Stimulated activated CD4-positive, alpha-beta T cell treated with anti-CD3 and anti-CD28 coated beads, TNF-alpha, amount 100 ng/mL, for 48 hours (primary cell): ENCODE results near the gene KIAA0825.

Source experiments
- DNase-seq, 3 donors: peaks; one replicate each; pipeline ENCODE4 v3.0.0-alpha.2; 2020; ENCODE audit warnings: low read depth in 3 of 3

KIAA0825 gene, protein sequence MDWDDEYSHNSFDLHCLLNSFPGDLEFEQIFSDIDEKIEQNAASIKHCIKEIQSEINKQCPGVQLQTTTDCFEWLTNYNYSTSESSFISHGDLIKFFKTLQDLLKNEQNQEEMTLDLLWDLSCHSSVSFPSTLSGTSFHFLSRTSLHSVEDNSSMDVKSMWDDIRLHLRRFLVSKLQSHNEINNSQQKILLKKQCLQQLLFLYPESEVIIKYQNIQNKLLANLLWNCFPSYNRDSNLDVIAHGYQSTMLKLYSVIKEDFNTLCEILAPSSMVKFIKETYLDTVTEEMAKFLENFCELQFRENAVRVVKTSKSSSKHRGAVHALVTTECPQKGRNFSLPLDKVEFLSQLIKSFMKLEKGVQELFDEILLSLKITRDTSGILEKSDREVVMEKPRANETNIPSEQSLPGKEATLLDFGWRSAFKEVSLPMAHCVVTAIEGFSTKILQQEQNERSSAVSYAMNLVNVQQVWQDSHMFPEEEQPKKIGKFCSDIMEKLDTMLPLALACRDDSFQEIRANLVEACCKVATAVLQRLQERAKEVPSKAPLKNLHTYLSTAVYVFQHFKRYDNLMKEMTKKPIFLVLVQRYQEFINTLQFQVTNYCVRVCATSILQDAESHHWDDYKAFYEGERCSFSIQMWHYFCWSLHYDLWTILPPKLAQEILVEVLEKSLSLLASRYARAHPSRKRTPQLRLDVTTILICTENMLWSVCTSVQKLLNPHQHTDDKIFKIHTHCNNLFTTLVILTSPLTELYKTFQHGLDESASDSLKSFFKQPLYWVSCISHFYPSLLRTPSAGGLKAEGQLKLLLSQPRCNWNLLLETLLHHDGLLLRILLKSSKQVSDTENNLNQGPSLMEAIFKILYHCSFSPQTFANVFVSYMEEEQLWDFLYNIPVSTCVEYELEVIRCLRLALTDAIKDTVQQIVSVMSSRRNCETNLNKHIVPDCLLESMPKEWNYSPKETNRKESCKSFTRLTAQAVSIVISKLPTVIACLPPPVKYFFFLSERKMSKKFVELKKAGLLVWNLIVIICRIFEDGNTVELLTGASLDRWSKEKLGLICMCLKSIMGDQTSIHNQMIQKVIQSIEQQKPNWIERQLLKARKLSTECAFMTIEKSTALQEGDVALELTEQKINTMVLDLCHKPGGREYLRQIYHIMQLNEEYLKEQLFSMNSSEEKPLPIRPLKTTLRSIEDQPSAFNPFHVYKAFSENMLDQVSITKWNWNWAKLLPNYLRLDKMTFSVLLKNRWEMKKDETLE (N-terminal part only)

DNA sequence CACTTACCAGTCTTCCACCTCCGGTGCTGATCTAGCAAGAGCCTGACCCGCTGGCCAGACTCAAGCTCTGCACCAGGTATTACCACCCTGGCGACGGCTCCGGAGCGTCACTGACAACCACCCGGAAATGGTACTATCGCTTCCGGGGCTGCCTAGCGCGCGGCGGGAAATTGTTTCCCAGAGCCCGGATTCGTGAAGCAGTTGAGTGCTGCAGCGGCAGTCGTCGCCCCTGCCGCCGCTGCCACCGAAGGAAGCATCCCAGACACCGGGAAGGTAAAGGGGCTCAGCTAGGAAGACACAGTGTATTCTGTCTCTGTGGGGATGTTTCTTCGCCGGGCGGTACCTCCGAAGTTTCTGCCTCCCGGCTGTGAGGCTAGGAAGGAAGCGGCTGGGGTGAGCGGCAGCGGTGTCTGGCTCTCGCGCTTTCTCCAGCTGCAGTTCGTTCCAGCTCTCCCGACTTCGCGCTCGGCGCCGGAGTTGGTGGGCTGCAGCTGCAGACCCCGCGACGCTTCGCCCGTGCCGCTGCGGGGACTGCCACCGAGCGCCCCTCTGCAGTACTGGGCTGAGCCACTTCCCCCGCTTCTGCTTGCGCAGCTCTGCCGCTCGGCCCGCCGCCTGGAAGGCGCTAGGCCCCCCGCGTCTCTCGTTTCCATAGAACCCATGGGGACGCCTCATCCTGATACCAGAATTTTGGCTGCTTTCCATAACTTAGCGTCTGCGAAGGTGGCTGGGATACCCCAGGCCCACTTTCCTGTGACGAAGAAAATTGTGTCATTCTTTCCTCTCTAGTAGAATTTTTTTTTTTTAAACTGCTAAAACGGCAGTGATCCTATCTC lies at the start of gene KIAA0825, which contains the start of gene SLF1:
Gene KIAA0825 (minus strand): TSS at position 112 of the 836 bp plus-strand sequence. CDS start 81,478 bp downstream, outside the sequence.
Gene SLF1 (plus strand): TSS at position 177 of the 836 bp plus-strand sequence. CDS start 10,142 bp downstream, outside the sequence.
- peak; percentile 75 to 82 (median 82) for DNase-seq

DNA sequence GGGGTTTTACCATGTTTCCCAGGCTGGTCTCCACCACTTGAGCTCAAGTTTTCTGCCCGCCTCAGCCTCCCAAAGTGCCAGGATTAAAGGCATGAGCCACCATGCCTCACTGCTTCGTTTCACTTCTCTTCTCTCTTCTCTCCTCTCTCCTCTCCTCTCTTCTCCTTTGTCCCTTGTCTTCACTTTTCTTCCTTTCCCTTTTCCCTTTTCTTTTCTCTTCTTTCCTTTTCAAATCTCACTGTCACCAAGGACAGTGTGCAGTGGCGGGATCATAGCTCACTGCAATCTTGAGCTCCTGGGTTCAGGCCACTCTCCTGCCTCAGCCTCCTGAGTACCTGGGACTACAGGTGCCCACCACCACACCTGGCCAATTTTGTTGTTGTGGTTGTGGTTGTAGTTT lies 49.5 kb upstream of the KIAA0825 start:
- DNase-seq: no peak

DNA sequence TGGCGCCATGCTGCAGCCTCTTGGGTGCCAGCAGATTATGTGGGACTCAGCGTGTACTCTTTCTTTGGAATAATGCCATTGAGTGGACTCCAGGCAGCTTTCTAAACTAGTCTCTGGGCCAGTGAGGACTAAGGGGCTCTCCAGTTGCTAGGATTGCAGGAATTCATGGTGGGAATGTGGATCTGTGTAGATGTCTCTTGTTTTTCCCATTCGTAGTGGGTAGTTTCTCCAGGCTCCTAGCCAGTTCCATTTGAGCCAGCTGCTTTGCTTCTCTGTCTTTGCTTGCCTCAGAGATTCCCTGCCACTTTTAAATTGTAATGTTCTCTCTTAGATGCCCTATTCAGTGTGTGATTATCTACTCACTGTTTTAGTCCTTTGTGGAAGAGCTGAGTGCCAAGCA lies 42.7 kb upstream of the KIAA0825 start:
- DNase-seq: no peak

DNA sequence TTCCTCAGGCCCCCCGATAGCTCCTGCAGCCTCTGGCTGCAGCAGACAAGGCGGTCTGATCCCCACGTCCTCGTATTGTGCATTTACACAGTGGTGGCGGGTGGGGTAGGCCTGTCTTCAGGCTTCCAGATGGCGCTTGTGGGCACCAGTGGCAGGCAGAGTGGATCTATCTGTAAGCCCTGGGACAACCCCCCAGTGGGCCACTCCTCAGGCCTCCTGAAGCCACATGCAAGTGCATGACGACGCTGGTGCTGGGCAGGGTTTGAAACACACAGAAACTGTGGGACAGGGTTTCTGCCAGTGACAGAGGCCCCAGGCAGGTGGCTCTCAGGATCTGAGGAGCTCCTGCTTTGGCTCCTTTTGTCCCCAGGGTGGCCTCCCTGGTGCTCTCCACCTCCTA lies 42.1 kb upstream of the KIAA0825 start:
- DNase-seq: no peak

DNA sequence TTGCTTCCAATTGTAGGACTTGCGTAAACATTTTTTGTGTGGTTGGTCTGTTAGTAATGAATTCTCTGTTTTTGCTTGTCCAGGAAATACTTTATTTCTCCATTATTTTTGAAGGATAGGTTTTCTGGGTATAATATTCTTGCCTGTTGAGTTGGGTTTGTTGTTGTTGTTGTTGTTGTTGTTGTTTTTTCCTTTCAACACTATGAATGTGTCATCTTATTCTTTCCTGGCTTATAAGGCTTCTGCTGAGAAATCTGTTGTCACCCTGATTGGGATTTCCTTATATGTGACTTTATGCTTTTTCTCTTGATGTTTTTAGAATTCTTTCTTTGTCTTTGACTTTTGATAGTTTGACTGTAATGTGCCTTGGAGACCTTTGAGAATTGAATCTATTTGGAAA lies 39.9 kb upstream of the KIAA0825 start:
- DNase-seq: no peak

DNA sequence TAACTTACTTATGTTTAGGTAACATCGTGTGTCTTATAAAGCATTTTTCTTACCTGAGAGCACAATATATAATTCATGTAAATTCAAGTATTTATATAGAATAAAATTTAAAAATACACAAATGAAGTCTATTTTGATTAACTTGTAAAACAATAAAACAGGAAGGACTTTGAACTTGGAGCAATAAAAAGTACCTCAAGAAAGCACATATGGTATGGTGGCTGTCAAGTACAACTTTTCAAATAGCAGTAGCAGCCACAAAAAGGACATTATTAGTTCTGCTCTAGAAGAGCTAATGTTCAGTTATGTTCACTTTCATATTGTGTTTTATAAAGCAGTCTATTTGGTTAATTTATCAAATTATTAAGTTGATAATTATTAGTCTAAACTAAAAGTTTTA lies 31.5 kb upstream of the KIAA0825 start:
- DNase-seq: no peak

DNA sequence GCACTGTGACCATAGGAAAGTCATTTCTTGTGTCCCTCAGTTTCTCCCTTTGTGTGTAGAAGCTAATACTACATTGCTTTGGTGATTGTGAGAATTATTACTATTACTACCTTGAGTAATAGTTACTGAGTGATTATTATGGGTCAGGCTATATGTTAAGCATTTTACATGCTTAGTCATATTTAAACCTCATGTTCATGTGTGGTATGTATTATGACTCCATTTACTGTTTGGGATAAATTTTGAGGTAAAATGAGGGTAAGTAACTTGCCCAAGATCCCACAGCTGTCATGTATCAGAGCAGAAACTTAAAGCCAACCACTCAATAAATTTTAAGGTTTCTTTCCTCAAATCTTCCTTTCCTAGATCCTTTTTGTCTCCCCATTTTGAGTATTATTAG lies 28.4 kb upstream of the KIAA0825 start:
- no peak for DNase-seq

DNA sequence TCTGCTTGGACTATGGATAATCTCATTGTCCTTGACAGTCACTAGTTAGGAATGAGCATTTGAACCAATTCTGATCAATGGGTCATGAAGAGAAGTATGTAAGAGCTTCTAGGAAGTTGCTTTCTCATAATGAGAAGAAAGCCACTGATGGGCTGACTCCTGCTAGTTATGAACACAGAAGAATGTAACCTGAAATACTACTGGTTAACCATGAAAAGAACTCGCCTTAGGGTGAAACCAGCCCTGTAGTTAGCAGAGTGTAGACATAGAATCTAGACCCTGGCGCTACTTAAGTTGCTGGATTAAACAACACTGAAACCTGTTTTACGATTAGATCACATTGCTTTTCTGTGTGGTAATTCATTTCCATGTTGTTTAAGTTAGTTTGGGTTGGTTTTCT lies 26.6 kb upstream of the KIAA0825 start:
- no peak for DNase-seq

DNA sequence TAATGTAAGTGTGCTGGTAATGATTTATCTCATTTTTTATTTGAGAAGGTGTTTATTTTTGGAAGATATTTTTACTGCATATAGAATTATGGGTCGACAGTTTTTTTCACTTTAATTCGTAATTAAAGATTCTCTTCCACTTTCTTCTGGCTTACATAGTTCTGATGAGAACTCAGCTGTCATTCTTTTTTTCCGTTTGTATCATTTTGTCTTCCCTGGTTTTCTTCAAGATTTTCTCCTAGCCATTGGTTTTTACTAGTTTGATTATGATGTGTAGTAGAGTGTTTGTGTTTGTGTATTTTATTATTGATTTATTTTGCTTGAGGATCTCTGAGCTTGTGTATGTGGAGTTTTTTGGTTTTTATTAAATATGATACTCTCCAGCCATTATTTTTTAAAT lies 21.8 kb upstream of the KIAA0825 start:
- no peak for DNase-seq

DNA sequence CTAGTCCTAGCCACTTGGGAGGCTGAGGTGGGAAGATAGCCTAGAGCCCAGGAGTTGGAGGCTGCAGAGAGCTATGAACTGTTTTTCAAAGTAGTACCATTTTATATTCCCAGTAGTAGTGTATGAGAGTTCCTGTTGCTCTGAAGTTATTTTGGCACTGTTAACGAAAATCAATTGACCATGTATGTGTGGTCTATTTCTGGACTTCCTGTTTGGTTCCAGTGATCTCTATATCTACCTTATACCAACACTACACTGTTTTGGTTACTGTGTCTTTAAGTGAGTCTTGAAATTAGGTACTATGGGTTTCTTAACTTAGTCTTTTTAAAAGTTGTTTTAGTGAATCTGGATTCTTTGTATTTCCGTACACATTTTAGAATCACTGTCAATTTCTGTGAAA lies 13.6 kb upstream of the KIAA0825 start:
- no peak for DNase-seq

DNA sequence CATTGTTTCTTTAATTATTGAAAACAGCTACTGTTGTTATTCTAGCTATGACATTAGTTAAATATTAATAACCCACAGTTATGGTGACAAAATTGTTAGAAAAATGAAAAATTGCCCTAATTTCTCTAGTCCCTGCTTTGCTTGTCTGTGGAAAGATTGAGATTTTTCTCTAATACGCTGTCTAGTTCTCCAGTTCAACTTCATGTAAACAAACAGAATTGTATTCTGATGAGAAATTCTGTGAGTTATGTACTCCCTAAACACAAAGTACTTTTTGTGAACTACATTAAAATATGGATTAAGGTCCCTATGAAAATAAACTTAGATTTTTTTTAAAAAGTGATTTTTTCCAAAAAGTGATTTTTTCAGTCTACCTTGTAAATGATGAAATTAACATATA lies 8.8 kb upstream of the KIAA0825 start:
- no peak for DNase-seq

DNA sequence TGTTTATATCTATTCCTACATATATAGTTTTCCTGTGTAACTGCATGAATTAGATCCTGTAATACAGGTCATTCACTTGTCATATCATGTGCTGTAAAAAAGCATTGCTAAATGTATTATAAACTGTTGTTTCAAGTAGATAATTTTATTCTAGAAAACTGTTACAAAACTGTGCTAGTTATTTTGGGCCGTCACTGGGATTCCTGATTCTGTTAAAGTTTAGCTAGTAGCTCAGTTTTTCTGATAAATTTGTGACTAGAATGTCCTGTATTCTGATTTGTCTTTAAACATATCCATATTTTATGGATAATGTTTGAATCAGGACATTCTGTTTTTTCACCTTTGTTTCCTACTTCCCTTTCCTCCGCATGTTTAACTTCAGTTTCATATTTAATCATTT lies 5.5 kb upstream of the KIAA0825 start:
- DNase-seq: no peak

DNA sequence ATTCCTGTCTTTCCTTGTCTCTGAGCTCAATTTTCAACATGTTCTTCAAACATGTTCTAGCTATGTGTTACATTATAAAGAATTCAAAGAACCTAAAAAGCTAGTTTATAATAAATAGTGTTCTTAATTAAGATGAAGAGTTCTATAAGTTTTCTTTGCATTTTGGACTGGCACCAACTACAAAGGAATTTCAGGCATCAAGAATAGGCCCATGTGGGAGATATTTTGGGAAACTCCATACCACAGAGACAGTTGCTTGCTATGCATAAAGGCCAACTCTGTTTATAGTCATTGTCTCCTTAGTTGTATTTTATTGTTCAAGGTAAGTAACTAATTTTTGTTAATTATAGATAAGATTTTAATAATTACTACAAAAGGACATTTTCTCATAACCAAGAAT lies 4.6 kb upstream of the KIAA0825 start:
- DNase-seq: no peak

DNA sequence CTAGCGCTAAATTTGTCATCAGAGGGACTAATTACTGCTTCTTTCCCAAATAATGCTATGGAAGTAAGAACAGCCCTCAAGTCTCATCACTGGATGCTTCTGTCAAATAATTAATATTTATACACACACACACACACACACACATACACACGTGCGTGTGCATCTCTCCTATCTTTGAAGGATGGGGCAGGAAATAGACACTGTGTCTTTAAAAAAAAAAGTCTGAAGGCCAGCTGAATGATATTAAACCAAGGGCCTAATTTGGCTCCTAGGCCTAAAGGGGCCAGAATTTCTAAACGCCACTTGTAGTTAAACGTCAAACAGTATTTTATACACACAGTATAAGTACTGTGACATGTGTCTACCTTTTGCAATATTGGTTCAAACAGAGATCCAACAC lies 3.4 kb upstream of the KIAA0825 start:
- DNase-seq: no peak

DNA sequence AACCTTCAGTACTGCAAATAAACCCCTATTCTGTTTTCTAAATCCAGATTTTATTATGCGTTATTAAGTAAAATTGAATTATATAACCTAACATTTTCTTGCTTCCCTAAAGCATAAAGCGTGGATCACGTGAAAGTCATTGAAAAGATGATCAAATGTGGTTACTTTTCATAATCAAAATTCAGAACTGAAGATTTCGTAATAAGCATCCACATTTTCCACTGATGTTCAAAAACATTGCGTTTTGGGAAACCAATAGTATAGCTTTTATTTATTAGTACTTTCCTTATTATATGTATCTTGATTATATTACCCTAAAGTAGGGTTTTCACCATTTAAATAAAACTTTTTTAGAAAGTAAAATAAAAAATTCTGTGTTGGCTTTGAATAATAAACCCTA lies 1.9 kb upstream of the KIAA0825 start:
- no peak for DNase-seq

DNA sequence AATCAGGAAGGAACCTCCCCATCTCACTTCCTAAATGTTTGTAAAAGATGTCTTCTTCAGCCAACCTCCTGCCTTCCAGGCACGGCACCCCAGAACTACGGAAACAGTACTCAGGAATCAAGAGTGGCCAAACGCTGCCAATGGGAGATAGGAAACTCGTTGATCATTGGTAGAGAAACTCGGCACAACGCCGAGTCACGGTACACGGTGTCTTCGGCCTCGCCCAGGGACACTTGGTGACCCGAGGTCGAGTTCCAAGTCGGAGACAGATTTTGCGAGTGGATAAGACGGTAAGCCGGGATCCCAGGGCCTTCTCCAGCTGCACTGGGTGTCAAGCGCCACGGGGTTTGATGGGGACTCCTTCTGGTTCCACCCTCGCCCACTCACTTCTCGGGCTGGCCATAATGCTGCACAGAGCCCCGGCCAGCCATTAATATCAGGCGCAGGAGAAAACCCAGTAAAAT lies 343 bp downstream of the KIAA0825 start:
- peak in 1 of 3 donors; percentile 3 for DNase-seq

DNA sequence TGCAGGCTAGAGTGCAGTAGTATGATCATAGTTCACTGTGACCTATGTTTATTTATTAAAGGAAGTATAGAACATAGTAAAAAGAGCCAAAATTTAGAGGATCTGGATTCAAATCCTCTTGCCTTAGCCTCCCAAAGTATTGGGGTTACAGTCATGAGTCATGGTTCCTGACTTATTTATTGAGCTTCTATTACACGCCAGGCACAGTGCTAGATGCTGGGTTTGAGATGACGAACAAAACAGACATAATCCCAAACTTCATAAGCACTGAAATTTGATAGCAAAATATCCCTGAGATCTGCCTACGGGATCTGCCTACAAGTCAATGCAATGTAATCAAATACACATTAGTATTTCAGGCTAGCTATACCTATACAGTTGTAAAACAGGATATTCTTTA lies 2.5 kb downstream of the KIAA0825 start:
- DNase-seq: no peak

DNA sequence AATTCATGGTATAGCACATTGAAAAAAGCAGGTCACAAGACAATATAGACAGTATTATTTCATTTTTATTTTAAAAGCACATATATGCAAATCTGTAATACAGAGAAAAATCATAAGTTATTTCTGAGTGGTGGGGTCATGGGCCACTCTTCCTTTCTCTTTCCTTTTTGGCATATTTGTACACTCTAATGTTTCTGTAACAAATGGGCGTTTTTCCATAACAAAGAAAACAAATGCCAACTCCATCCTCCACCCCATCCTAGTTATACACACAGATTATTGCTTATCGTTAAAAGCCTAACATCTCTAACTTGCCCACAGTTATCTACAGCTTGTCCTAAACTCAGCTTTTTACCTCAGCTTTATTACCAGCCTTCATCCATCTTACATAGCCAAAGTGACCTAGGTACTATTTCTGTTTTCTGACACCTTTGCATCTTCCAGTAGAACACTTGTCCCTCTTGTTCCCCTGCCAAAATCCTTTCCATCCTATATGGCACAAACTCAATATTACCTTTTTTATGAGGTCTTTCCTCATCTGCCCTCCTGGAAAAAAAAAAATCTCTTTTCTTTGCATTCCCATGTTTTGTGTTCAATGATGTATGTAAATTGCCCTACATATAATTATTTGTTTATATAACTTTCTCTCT lies 4.1 kb downstream of the KIAA0825 start:
- no peak for DNase-seq

DNA sequence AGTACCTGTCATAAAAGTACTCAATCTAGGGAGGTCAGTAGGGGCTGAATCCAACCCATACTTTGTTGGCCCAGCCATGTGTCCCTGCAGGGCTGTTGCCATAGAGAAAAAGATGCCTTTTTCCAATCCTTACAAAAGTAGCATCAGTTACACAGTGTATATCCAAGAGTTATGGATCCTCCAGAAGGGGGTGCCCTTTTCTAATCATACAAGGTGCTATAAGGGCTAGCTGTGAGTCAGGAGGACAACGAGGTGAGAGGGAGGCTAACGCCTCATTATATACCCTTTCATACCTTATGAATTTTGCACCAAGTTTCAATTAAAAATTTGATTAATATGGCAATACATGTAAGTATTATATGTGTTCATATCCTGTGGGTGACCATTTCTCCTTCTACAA lies 4.8 kb downstream of the KIAA0825 start:
- no peak for DNase-seq

DNA sequence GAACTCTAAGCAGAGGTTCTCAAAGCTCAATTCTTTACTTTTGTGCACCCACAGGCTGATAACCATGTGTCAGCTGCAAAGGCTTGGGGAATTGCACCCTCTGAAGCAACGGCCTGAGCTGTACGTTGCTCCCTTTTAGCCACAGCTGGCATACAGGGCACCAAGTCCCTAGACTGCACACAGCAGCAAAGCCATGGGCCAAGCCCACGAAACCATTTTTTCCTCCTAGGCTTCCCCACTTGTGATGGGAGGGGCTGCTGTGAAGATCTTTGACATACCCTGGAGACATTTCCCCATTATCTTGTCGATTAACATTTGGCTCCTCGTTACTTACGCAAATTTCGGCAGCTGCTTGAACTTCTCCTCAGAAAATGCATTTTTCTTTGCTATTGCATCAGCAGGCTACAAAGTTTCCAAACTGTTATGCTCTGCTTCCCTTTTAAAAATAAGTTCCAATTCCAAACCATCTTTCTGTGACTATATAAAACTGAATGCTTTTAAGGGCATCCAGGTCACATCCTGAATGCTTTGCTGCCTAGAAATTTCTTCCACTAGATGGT lies 23.0 kb downstream of the KIAA0825 start:
- no peak for DNase-seq
